T-helper 1 cell treated with Interleukin-12 subunit alpha and Interleukin-12 subunit beta and Interleukin-4 antibody, amounts not matched to agents 30 ng/mL and 1 ng/mL, for 36 hours (primary cell): ENCODE data around the gene EML4. TPM values are rescaled to one million over a fixed set of nuclear protein-coding genes. Genes with fewer than 3 reads are reported as not detected.
"Not testable (repeated sequence)": the region's sequence is repeated elsewhere in the genome, so short reads cannot be mapped to it uniquely, and the experiment has no call there.

Source experiments
- intact Hi-C: fragments of 100-400 bp; cut with micrococcal nuclease; formaldehyde crosslinking; loops from one replicate; pipeline ENCODE4 v1.15.1; 2024
- total RNA-seq: library from RNA; stranded (reverse); gene quantifications from 2 replicates; pipeline ENCODE4 v1.2.3, GENCODE V29; 2022

Gene EML4
- total RNA-seq, 1 donor from 2014 or later = 108 TPM

GRCh38 chr2:42328923-42329322 lies 159.8 kb downstream of the EML4 start:
- intact Hi-C loops = loop anchor here (1.0 to 5.0 kb wide), 4 partner anchors 132 to 488 kb away; no protein-coding TSS in a partner anchor

GRCh38 chr2:42329736-42330135 lies 160.6 kb downstream of the EML4 start:
- intact Hi-C loops = loop anchor here (5.0 kb wide), 1 partner anchor 132 kb away; no protein-coding TSS in a partner anchor

- intact Hi-C loops = no loop called here
Observed at GRCh38 chr2:42331569-42332284, 162.6 kb downstream of the EML4 start.

- intact Hi-C loops = no loop called here
Observed at GRCh38 chr2:42332575-42332974, 163.4 kb downstream of the EML4 start.

- intact Hi-C loops = no loop called here
Observed at GRCh38 chr2:42333579-42333978, 164.4 kb downstream of the EML4 start.

- intact Hi-C loops = no loop called here
Observed at GRCh38 chr2:42334220-42334619, 165.1 kb downstream of the EML4 start.

GRCh38 chr2:42334865-42335264 lies 165.7 kb downstream of the EML4 start:
- intact Hi-C loops = not testable (repeated sequence)

GRCh38 chr2:42335514-42336104 lies 166.5 kb downstream of the EML4 start:
- intact Hi-C loops = no loop called here

GRCh38 chr2:42336361-42336965 lies 167.3 kb downstream of the EML4 start:
- intact Hi-C loops = no loop called here

- intact Hi-C loops = no loop called here
Observed at GRCh38 chr2:42337356-42337820, 168.2 kb downstream of the EML4 start.

- intact Hi-C loops = no loop called here
Observed at GRCh38 chr2:42337846-42338566, 168.9 kb downstream of the EML4 start.

- intact Hi-C loops = no loop called here
Observed at GRCh38 chr2:42338567-42339190, 169.5 kb downstream of the EML4 start.

GRCh38 chr2:42339191-42339912 lies 170.2 kb downstream of the EML4 start:
- intact Hi-C loops = no loop called here

GRCh38 chr2:42340045-42340937 lies 171.1 kb downstream of the EML4 start:
- intact Hi-C loops = no loop called here

GRCh38 chr2:42340938-42341636 lies 171.9 kb downstream of the EML4 start:
- intact Hi-C loops = no loop called here

- intact Hi-C loops = no loop called here
Observed at GRCh38 chr2:42342061-42342794, 173.1 kb downstream of the EML4 start.

GRCh38 chr2:42342795-42343241 lies 173.7 kb downstream of the EML4 start:
- intact Hi-C loops = no loop called here

- intact Hi-C loops = no loop called here
Observed at GRCh38 chr2:42345986-42346385, 176.8 kb downstream of the EML4 start.
